Heart left ventricle (tissue), 13 donors: Measurements from ENCODE around the gene HDAC4.

Source experiments
- CTCF ChIP-seq, 12 donors: fragments of 200-600 bp; sonication (generic) in 4 of 12; IDR thresholded peaks; one replicate each; pipeline versions ENCODE4 v1.5.0 to v1.8.0; 2018 to 2022; ENCODE audit warnings: antibody characterized with exemption in 12 of 12, mild to moderate bottlenecking in 5 of 12
- POLR2A ChIP-seq, 2 donors: fragments of 450-650 bp; IDR thresholded peaks; one replicate each; pipeline ENCODE4 v1.6.1; 2017; ENCODE audit warnings: antibody characterized with exemption in 2 of 2, mild to moderate bottlenecking in 2 of 2, moderate library complexity in 2 of 2
- donor health status: ischemic (EF 13 %, LVEDD 7.1; RV severe dilation, severe dysfunction).
- donor health status: DM: no; HTN: yes; CAD: no.
- donor health status: DM: no; HTN: no; CAD: no.
- donor health status: ischemic (EF 25% LVEDD 6.9; RV normal size, moderate dysfunction).
- donor health status: ischemic (EF 25% LVEDD 5.7; RV mildly dilated, moderate dysfunction).
- donor health status: ischemic (EF 35%, LVEDD 5.7; RV mildly dilated, moderate dysfunction).
- donor health status: nonischemic (EF 11% LVEDD 7.7; RV severe dilation, severe dysfunction).
- donor health status: DM: yes; HTN: yes; CAD: no.
- donor health status: PGD.
- donor health status: ischemic (EF 29% LVEDD 5.4; RV normal size, mild dysfunction).
- donor health status: nonischemic (EF 23%, LVEDD 6.1; RV moderate dilation, normal function).

- TF ChIP-seq CTCF (IDR thresholded peaks at IDR 0.05) (no peak), POLR2A (IDR thresholded peaks at IDR 0.05) (no peak)
Observed at GRCh38 chr2:239065962-239066361, 334.9 kb downstream of the HDAC4 start.
